Occipital lobe (tissue), 2 donors: ENCODE results near the gene CFAP92. TPM values are rescaled to one million over a fixed set of nuclear protein-coding genes. Genes with fewer than 3 reads are reported as not detected.

Experiments
- DNase-seq: peaks from one replicate; lab custom pipeline; 2025; lab: John Stamatoyannopoulos, UW
- total RNA-seq: library from RNA; depleted of rRNA; stranded (reverse); fragments of >200 nt; gene quantifications from one replicate; pipeline ENCODE4 v1.2.3, GENCODE V29; 2014

Gene CFAP92
- total RNA-seq, 1 donor from 2014 or later = 2.2 TPM

DNA sequence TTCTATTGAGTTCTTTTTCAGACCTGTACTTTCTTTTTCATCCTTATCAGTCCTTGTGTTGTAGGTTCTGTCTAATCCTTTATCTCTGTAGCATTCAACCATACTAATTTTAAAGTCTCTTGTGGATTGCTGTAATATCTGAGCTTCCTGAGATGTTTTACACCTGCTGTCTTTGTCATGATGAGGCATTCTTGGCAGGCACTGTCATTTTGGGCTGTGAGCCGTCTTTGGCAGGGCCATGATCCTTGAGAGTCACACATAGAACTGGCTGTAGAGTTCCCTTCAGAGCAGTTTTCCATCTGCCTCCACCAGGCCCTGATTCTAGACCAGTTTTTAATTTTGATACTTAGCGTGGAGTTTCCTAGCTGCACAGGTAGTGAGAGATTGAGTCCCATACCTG lies 13.9 kb upstream of the CFAP92 start:
- DNase-seq = no peak

DNA sequence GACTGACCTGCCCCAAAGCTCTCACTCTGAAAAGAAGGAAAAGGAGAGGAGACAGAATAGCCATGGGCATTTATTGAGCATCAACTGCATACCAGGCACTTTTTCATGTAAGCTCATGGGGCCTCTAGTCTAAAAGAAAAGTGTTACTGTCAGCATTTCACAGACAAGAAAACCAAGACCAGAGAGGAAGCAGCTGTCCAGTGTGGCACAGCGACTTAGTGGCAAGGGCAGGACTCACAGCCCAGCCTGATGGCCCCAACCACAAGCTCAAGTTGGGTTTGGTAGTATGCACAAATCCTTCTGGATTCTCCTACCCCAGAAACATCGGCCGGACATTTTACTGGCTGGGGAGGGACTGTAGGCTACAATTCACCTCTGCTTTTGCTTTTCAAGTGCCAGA lies 13.0 kb upstream of the CFAP92 start:
- no peak for DNase-seq

DNA sequence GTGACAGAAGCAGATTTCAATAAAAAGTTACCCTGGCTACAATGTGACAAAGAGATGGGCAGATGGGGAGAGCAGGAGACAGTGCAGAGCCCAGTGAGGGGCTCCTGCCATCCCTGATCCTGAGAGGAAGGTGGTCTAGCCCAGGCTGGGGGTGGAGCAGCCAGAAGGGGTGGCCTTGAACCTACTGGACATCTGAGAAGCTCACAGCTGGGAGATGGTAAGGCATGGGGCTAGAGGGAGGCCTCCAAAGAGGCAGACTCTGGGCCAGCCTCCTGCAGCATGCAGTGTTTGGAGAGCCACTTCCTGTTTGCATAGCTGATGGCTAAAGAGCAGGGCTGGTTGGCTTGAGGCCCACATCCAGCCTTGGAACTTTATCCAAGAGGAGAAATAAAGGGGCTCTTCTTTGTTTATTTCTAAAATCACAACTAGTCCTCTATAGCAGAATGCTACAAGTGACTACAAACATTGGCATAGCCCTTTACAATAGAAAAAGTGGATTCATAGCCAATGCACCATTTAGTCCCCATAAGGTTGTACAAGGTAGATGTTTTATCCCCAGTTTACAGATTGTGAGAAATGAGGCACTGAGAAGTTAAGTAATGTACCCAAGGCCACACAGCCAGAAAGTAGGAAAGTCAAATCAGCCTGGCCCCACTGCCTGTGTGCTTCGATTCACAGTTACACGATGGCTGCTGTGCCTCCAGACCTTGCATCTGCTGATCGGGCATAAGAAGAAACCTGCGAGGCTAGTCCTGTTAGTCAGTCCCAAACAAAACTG lies 11.8 kb upstream of the CFAP92 start:
- DNase-seq = no peak

DNA sequence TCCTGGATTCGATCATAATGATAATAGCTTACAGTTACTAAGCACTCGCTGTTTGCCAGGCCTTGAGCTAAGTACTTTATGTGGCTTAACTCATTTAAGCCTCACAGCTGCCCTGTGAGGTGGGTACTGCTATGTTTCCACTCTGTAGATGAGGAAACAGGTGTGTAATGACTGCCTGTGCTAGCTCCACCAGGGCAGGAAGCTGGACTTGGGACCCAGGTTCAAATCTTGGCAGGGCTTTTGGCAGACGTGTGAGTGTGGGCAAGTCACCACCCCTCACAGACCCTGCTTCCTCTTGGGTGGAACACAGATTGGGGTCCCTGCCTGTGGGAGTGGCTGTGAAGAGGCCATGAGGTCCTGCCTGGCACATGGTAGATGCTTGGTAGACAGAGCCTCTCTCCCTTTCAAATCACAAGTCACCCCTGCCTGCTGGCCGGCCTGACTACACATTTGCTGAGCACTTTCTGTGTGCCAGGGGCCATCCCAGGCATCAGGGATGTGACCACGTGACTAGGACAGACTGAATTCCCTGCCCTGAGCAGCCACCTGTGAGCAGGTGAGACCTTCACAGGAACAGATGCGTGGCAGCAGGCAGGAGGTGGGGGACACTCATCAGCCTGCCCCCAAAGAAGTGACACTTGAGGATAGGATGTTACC lies 10.9 kb upstream of the CFAP92 start:
- no peak for DNase-seq

DNA sequence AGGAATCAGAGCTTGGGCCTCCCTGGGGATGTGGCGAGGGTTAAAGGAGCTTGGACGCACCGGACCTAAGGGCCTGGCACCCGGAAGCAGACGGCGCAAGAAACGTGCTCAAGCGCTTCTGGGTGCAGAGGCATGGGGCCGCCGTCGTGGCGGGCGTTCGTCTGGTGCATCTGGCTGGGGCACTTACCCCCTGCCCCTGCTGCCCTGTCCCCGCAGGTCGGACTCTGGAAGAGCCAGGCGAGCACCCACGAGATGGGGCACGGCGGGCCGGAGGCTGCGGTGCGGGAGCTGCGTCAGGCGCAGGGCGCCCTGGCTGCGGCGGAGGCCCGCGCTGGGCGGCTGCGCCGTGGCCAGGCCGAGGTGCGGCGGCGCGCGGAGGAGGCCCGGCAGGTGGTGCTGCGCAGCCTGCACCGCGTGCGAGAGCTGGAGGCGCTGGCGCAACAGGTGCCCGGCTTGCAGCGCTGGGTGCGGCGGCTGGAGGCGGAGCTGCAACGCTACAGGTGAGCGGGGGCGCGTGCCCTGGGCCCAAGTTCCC lies 9.8 kb upstream of the CFAP92 start:
- no peak for DNase-seq

DNA sequence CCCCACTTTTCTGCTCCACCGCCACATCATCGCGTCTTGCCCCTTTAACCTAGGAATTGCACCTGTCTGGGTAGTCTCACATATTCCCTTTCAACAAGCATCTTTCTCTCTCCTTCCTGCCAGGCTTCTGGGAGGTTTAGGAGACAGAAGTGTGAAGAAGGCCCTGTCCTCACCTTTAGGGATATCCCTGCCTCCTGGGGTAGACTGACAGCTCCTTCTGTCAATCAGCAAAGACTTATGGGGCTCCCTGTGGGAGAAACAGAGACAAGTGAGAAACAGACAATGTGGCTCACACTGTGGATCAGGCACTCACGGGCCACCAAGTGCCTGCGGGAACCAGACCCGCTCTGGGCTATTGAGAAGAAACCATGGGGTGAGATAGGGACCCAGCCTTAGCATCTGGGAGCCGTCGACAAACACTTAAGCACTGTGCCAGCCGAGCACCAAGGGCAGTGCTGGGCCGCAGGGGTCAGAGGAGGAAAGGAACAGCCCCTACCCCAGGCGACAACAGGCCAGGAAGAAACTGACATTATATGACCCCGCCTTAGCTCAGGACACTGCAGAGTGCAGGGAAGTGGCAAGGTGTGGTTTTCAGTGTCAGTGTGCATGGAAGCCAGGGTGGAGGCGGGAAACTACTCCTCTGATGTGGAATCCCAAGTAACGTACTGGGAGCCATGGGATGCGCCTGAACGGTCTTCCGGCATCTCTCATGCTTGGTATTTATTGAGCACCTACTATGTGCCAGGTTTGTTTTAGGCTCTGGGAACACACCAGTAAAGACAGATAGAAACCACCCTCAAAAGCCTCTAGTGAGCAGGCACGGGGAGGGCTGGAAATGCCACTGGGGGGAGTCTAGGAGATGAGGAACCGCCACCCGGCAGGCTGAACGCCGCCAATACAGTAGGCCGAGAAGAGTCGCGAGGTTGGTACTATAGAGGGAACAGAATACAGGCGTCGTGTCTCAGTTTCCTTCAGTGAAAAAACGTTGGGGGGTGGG lies 9.0 kb upstream of the CFAP92 start:
- no peak for DNase-seq

DNA sequence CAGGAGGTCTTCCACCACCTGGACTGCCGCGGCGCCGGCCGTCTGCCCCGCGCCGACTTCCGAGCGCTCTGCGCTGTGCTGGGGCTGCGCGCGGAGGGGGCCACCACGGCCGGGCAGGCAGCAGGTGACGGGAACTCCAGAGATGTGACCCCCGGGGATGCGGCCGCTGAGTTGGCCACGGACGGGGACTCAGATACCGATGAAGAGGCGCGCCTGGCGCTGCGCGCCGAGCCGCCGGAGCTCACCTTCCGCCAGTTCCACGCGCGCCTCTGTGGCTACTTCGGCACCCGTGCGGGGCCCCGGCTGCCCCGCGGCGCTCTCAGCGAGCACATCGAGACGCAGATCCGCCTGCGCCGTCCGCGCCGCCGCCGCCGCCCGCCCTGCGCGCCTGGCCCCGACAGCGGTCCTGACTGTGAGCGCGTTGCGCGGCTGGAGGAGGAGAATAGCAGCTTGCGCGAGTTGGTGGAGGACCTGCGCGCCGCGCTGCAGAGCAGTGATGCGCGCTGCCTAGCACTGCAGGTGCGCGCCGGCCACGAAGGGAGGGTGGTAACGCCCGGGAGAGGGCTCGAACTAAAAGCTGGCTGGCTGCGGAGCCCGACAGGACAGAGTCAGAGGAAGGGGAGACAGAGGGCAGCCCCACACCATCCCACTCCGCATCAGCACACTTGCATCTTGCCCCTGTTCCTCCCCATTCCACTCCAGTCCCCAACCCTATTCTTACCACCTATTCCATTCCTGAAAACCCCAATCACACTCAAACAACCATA lies 8.1 kb upstream of the CFAP92 start:
- peak; percentile 22 for DNase-seq

DNA sequence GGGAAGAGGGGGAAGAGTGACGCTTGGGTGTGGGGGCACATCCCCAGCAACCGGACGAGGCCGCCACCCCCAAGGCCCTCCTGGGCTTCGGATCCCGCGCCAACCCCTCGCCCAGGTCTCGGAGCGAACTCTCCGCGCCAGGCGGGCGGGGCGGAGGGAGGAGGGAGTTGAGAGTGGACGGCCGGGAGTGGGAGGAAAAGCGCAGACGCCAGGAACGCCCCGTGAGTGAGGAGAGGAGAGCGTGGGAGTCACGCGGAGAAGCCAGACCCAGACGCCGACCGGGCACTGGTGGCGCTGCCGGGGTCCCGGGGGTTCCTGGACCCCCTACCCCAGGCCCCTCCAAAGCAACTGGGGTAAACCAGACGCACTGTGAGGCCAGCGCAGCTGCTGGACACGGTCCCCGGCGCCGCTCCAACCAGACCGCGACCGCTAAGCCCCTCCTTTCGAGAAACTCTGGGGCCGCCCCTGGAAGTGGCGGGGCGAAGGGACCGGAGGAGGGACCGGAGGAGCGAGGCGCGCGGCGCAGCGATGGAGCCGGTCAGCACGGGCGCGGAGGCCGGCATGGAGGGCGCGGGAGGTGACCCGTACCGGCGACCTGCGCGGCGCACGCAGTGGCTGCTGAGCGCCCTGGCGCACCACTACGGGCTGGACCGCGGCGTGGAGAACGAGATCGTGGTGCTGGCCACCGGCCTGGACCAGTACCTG lies 7.4 kb upstream of the CFAP92 start, which contains the start of gene EFCC1:
EFCC1 (plus strand) TSS at position 204 of the 705 bp plus-strand sequence; CDS start at position 529, 325 bp downstream.
- DNase-seq = no peak

DNA sequence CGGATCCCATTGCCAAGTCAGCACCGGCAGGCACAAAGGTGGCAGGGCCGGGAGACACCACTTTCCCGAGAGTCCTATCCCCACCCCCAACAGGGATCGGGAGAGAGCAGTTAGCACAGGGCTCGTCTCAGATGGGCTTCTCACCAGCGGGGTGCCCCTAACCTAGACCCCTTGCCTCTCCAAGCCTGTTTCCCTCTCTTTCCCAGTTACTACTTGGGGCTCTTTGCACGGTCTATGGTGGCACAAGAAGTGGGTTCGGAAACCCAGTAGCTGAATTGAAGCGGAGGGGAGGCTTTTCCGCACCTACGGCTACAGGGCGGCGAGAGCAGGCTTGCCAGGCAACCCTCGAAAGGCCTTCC lies 6.8 kb upstream of the CFAP92 start:
- no peak for DNase-seq

DNA sequence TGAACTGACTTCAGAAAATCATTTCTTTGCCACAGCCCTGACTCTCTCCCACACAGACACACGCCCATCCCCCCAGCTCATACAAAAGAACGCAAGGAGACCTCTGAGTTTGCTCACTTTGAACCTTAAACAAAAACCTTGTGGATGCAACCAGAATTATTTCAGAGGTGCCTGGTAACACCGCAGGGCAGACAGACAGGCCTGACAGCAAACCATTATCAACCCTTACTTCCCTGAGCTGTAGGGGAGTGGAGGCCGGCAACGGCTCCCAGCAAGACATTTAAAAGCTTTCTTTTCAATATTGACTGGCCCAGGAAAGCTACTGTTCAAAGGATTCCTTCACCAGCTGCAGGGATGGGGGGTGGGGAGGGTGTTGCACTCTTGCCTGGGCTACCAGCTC lies 5.2 kb upstream of the CFAP92 start:
- no peak for DNase-seq

DNA sequence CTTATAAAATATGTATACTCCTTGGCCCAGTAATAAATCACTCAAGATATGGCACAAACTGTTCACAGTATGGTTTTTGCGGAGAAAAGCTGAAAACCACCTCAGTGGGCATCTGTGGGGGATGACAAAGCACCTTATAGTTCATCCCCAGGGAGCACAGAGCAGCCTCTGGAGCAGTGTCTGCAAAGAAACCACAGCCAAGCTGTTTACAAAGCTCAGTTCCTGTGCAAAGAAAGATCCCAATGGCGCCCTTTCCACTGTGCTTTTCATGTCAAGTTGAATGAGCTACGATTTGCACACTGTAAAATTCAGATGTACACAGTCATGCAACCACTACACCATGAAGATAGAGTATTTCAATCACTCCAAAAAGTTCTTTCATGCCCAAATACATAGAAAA lies 4.7 kb upstream of the CFAP92 start:
- DNase-seq = no peak

DNA sequence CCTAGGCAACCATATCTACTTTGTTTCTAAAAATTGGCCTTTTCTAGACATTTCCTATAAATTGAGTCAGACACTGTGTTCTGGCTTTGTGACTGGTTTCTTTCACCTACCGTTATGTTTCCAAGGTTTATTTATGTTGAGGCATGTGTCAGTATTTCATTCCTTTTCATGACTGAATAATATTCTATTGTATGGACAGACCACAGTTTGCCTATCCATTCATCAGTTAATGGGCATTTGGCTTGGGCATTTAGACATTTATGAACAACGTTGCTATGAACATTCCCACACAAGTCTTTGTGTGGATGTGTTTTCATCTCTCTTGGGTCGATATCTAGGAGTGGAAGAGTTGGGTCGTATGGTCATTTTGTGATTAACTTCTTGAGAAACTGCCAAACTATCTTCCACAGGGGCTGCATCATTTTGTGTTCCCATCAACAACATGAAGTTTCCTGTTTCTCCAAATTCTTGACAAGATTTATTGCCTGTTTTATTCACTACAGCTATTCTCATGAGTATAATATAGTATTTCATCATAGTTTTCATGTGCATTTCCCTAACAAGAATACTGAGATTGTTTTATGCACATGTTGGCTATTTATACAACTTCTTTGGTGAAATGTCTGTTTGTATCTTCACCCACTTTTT lies 3.7 kb upstream of the CFAP92 start:
- no peak for DNase-seq

DNA sequence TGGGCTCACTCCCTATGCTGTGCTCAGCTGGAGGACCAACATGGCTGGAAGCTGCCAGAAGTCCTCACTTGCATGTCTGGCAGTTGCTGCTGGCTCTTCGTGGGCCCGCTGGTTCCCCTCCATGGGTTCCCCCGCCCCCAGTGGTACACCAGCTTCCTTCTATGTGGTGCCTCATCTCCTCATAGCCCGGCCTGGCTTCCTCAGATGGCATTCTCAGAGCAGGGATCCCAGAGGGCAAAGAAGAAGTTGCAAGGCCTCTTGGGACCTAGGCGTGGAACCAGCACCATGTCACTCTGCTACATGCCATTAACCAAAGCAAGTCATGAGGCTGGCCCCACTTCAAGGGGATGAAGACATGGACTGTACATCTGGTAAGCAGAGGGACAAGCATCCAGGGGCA lies 2.9 kb upstream of the CFAP92 start:
- no peak for DNase-seq

DNA sequence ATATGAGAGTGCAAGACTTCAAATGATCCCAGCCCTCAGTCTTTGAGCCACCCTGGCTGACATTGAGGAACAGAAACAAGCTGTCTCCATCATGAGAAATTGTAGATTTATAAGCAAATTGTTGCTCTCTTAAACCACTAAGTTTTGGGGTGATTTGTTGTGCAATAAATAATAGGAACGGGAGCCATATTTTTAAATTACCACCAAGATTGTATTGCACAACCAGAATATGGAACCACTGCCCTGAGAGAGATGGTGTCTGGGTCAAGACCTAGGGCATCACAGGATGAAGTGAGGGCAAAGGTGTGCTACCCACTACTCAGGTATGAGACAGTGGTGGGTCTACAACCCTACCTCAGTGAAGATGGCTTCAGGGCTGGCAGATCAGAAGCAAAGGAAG lies 2.3 kb upstream of the CFAP92 start:
- no peak for DNase-seq

DNA sequence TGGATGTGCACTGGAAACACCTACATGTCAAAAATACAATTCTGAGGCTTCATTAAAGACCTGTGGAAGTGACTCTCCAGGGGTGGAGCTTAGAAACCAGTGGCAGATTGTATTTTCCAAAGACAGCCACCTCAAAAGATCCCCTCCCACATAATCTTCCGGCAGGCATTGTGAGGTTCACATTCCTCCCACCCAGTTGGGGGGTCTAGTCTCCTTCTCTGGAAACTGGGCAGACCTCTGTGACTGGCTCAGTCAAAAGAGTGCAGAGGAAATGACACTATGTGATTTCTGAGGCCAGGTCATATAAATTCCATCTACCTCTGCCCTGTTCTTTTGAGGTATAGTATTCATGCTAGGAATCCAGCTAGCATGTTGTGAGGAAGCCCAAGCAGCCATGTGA lies 1.9 kb upstream of the CFAP92 start:
- no peak for DNase-seq

DNA sequence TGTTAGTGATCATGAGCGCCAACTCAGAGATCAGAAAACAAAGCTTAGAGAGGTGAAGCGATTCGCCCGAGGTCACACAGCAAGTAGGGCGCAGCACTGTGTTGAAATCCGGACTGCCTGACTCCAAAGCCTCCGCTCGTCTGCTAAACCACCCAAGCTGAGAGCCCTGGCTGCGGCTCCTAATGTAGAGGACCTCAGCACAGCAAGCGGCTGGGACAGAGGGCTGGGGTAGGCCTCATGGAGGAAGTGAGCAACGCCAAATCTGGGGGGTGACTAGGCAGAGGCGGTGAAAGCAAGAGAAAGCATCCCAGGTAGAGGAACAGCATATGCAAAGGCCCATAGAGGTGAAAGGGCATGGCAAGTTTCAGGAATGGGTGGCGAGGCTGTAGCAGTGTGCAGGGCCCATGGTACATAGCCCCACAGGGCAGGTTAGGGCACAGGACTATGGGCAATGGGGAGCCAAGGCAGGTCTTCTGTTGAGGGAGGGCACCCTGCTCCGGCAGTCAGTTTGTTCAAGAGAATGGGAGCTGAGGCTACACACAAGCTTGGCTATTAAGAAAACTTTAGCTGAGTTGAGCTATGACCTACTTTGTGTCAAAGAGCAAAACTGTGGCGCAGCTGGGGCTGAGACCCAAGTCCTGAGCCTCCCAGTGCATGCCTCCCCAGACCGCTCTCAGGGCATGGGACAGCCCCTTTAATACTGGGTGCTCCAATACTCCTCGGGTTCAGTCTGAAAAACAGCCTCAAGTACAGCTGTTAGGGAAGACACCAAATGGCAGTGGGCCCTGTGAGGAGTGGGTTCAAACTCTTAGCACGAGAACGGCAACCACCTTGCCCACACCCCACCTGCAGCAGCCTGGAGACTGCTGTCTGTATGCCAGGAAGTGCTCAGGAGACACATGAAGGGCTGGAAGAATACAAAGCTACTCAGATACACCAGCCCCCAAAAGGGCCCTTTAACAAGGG lies 988 bp upstream of the CFAP92 start:
- no peak for DNase-seq

DNA sequence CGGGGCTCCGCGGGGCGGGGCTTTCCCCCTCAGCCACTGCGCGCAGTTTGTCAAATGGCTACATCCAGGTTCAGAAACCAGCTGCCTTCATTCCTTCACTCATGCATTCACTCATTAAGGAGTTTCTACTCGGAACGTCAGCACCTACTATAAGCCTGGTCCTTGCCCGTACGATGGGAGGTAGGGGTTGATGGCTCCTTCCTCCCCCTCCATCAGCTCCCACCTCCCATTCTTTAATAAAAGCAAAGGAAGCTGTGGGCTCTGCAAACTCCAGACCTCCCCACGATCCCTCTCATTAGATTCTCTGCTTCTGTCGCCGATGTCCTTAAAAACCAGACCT lies 267 bp upstream of the CFAP92 start:
- DNase-seq = no peak

DNA sequence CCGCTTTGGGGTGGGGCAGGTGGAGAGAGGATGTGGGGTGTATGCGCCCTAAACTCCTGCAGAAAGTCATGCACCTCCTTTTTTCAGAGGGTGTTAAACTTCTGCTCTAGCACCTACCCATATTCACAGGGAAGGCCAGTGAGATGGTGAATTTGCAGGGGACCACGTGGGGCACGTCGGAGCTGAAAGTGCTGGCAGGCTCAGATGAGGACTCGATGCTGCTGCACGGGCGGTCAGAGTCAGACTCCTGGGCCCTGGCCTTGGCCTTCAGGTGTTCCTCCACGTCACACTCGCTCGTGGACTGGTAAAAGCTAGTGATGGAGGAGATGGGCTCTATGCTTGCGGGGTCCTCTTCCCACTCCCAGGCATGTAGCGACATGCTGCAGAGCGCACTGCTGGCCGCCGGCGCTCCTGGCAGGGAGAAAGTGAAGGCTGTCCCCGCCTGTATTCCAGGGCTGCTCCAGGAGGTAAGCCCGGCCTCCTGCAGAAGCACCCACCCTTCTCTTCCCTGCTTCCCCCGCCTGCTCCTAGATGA lies 883 bp downstream of the CFAP92 start:
- DNase-seq = no peak
